Cardiac fibroblast (primary cell): Measurements from ENCODE around the gene RNF213.

Experiments
- DNase-seq, 2 donors: peaks; one replicate each; pipeline versions ENCODE4 v3.0.0 to v3.0.0-alpha.2; 2010; ENCODE audit warnings: low read depth in 2 of 2
- H3K4me3 ChIP-seq, 2 donors: replicated peaks in 1 of 2; 1 replicate in 1 of 2; 2 replicates in 1 of 2; pipeline ENCODE4 v1.5.1; 2011; ENCODE audit warnings: low read depth in 2 of 2, low read length in 2 of 2, mild to moderate bottlenecking in 2 of 2, moderate library complexity in 1 of 2
- TF ChIP-seq, protein P1 (sequence below): IDR thresholded peaks from one replicate; pipeline ENCODE4 v1.5.1; 2011; ENCODE audit warnings: low read depth, mild to moderate bottlenecking, low read length, inconsistent platforms

The RNF213 gene

GRCh38 chr17:80433916-80434666, 173.4 kb downstream of the RNF213 start:
- H3K4me3 ChIP-seq = no peak overlapping the region
- DNase-seq = no peak
- TF ChIP-seq, protein P1, sequence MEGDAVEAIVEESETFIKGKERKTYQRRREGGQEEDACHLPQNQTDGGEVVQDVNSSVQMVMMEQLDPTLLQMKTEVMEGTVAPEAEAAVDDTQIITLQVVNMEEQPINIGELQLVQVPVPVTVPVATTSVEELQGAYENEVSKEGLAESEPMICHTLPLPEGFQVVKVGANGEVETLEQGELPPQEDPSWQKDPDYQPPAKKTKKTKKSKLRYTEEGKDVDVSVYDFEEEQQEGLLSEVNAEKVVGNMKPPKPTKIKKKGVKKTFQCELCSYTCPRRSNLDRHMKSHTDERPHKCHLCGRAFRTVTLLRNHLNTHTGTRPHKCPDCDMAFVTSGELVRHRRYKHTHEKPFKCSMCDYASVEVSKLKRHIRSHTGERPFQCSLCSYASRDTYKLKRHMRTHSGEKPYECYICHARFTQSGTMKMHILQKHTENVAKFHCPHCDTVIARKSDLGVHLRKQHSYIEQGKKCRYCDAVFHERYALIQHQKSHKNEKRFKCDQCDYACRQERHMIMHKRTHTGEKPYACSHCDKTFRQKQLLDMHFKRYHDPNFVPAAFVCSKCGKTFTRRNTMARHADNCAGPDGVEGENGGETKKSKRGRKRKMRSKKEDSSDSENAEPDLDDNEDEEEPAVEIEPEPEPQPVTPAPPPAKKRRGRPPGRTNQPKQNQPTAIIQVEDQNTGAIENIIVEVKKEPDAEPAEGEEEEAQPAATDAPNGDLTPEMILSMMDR = no peak

DNA sequence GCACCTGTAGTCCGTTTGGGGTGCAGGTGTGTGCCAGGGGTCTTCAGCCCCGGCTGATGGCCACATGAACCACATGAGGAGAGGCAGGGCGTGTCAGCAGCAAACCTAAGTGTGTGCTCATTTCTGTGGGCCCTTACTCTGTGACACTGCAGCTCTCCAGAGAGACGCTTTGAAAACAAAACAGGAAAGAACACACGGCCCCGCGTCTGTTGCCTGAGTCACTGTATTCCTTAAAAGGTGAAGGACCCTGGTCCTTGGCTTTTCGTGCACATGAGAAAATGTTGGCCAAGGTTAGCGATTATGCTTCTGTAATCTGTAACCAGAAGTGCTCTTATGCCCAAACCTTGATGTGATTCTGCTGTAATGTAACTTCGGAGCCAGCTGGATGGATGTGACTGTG, 176.9 kb downstream of the RNF213 start:
- TF ChIP-seq, protein P1 = no peak
- no peak overlapping the region for H3K4me3 ChIP-seq
- DNase-seq = no peak

GRCh38 chr17:80438806-80439205, 178.2 kb downstream of the RNF213 start:
- no peak for DNase-seq
- H3K4me3 ChIP-seq = no peak overlapping the region
- TF ChIP-seq, protein P1 = no peak

DNA sequence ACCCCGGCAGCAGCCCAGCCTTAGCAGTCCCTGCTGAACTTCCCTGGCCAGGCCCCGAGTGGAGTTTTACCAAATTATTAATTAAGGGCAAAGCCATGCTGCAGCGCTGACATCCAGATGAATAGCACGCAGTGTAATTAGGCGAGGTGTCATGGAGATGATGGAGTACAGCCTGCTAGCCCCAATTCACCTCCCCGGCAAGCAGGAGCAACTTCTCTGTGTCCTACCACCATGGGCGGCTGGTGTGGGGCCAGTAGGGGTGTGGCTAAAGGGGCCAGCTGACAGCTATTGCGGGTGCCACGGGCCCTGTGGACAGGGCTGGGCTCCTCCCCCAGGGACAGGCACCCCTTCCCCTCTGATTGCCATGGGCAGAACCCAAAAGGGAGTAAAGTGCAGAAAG, 178.8 kb downstream of the RNF213 start:
- no peak for DNase-seq
- TF ChIP-seq, protein P1 = no peak
- no peak overlapping the region for H3K4me3 ChIP-seq

GRCh38 chr17:80441133-80441578, 180.5 kb downstream of the RNF213 start:
- no peak overlapping the region for H3K4me3 ChIP-seq
- DNase-seq = peak; percentile 33 to 49
- TF ChIP-seq, protein P1 = no peak

GRCh38 chr17:80441598-80442322, 181.1 kb downstream of the RNF213 start:
- H3K4me3 ChIP-seq = no peak overlapping the region
- no peak for DNase-seq
- TF ChIP-seq, protein P1 = no peak

- H3K4me3 ChIP-seq = no peak overlapping the region
- DNase-seq = no peak
- TF ChIP-seq, protein P1 = no peak
Measured at GRCh38 chr17:80442323-80442659, 181.6 kb downstream of the RNF213 start.
